GM19324 (cell line): ENCODE data around the gene TNPO1.

Experiments used
- ATAC-seq: cut with Tn5 transposase; IDR thresholded peaks from one replicate; pipeline ENCODE4 v1.9.1; 2021; ENCODE audit warnings: mild to moderate bottlenecking, moderate library complexity; ENCODE audit not compliant: unreplicated experiment, low FRiP score

The TNPO1 gene

DNA sequence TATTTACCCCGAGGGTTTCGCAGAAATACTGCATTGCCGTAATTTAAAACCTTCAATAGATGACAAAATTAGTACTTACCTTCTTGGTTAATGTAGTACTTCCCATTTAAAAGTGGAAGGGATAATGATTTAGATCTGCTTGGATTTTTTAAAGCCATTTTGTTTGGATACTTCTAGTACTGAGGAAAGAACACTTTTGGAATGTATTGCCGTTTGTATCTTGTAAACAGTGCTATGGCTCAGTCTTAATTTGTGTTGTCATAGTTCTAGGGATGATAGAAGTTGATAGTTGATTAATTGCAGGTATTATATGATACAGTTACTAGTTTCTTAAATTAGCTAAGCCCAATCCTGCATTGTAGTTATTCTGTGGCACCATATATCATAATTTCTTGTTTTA lies 33.1 kb downstream of the TNPO1 start:
- no peak for ATAC-seq

DNA sequence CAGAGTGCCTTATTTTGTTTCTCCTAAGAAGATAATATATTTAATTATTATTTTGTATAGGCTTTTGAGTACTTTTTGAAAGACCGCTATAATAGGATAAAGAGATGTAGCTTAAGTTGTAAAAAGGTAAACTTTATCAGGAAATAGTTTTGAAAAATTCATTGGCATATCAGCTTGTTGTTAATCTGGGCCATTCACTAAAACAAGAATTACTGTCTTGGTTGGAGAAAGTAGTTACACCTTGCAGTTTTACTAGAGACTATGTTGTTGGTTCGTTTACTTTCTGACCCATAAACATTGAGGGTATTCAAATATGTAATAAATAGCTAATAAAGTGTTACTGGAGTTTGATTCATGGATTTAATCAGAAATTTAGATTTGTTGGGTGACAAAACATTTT lies 33.7 kb downstream of the TNPO1 start:
- ATAC-seq, result no peak

DNA sequence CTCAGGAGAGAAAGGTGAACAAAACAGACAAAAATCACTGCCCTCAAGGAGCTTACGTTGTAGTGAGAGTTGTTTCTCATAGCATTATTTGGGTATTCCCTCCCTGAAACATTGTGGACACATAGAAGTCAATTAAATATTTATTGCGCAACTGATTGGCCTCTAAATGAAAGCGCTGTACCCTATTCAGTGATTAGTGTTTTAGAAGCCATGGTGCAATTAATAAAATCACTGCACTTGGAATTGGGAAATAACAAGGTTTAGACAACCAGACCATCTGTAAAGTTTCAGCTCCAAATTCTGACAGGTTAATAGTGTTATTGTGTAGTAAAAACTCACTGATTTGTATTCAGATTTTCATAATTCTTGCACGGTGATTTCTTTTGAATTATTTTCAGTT lies 35.9 kb downstream of the TNPO1 start:
- no peak for ATAC-seq

DNA sequence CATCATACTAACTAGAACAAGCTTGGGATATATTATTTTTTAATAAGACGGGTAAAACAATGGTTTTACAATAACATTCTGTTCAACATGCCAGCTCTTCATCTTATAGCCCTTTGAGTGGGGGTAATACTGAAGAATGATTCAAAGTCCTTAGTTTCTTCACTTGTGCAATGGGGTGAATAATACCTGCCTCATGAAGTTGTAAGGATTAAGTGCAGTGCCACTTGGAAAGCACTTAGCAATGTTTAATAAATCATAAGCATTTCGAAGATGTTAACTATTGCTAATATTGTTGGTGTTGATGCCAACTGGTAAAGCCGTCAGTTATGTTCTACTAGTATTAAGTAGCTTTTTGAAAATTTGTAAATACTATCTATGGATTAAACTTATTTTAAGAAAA lies 38.0 kb downstream of the TNPO1 start:
- ATAC-seq, result no peak

DNA sequence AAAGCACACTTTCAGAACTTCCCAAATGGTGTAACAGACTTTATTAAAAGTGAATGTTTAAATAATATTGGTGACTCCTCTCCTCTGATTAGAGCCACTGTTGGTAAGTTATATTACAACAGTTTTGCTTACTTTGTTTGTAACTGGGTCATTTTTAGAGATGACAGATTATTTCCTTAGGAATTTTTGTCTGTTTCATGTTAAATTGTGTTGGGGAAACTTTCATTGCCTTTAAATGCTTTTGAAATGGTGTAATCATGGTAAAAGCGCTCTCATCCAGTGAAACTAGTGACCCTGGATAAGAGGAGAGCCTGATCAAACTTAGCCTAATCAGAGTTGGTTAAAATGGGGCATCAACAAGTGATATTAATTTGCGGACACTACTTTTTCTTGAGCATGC lies 39.4 kb downstream of the TNPO1 start:
- no peak for ATAC-seq

DNA sequence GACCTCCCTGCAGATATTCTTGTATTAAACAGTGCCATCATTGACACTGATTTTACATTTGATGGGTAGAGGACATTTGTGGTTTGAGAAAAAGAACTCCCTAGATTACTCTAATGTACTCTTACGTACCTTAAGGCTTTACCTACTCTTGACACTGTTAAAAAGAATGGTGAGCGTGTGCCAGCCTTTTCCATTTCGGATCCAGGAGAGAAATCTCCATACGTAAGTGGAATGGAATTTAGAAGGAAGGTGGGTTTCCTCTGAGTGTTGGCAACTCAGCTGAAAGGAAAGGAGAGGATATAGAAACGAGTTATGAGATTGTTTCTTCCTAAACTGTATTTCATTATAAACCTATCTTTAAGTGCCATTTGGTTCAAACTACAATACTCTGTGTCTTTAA lies 40.9 kb downstream of the TNPO1 start:
- ATAC-seq, result no peak

DNA sequence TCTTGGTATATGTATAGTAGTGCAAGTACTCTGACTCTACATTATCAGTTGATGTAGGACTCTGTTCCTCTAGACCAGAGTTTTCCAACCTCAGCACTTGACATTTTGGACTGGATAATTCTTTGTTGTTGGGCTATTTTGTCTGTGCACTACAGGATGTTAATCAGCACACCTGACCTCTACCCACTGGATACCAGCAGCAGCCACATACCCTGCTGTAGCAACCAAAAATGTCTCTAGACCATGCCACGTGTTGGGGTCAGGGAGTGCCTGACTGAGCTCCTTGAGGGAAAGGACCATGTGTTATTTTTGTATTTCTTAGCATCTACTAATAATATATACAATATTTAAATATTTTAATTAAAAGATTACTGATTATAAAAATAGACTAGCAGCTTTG lies 42.7 kb downstream of the TNPO1 start:
- no peak for ATAC-seq

DNA sequence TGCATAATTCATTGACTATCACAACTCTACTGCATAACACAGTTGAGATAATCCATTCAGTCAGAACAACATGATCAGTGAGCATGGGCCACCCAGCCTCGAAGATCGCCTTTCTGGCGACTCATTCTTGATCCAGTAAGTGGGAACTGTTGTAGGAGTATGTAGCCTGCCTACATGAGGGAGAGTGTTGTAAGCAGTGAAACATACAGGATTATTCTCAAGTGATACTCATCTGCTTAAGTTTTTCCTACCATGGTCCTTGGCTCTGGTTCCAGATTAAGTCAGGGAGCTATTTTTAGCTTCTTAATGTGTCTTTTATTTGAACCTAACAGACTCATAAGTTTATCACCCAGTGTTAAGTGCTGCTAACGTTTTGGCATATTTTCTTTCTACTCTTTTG lies 44.0 kb downstream of the TNPO1 start:
- no peak for ATAC-seq

DNA sequence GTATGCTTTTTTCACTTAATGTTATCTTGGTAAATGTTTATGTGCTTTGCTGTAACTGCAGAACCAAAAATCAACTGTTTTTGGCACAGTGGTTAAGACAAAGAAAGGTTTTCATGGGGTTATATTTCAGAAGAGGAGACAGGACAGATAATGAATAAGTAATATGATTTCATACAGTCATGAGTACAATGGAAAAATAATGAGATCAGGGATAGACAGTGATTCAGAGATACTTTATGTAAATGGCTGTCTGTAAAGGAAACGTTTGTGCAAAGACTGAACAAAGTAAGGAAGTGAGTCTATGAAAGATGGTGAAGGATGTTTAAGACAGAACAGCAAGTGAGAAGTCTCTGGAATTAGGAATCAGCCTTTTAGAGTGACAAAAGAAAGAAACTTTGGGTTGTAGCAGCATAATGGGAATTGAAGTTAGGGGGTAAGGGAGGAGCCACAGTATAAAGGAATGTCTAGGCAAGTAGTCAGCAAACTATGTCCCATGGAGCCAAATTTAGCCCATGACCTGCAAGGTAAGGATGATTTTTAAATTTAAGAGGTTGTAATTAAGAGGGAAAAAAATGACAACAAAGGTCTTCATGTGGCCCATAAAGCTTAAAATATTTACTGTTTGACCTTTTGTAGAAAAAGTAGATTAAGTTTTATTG lies 55.0 kb downstream of the TNPO1 start:
- ATAC-seq, result no peak

DNA sequence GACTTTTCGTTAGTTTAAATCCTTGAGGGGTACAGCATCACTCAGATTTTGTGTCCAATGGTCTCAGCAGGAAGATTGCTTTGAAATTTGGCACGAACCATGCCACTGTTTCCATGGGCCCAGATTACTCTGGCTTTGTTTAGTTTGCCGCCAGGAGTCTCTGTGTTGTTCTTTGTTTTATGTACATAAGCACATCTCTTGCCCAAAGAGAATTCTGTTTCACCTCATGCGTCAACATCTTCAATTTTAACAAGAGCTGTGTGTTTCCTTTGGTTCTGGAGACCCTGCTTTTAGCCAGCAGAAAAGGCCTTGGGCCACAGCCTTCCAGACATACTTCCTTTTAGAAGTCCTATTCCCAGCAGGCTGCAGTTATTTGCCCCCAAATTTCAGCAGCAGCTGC lies 62.4 kb downstream of the TNPO1 start:
- no peak for ATAC-seq

DNA sequence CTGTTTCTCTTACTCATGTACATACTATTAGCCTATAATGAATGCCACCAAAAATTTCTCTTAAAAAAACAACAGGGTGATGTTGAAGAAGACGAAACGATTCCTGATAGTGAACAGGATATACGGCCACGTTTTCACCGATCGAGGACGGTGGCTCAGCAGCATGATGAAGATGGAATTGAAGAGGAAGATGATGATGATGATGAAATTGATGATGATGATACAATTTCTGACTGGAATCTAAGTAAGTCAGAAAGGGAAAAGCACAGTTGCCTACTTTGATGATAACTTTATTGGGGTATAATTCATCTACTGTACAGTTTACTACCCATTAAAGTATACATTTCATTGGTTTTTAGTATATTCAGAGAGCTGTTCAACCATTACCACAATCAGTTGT lies 66.5 kb downstream of the TNPO1 start:
- no peak for ATAC-seq

DNA sequence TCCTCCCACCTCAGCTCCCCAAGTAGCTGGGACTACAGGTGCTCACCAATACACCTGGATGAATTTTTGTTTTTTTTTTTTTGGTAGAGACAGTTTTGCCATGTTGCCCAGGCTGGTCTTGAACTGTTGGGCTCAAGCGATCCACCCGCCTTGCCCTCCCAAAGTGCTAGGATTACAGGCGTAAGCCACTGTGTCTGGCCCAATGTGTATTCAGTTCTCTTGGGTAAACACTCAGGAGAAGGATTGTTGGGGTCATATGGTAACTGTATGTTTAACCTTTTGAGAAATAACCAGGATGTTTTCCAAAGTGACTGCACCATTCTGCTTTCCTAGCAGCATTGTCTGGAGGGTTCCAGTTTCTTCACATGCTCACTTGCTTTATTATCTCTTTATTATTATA lies 67.4 kb downstream of the TNPO1 start:
- no peak for ATAC-seq

DNA sequence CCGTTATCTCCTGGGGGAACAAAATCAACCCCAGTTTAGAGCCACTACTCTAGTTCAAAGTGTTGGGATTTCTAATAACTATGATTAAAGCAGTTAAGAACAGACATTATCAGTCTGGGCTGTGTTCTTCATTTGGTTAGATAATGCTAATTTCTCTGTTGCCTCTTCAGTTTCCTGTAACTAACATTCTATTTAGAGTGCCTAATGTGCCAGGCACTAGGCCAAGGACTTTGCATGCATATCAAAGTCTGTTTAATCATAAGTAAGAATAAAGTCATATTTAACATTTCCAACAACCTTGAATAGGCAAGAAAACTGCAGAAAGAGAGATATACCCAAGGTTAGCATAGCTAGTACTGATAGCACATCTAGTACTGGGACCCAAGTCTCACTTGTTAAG lies 68.4 kb downstream of the TNPO1 start:
- ATAC-seq, result no peak

DNA sequence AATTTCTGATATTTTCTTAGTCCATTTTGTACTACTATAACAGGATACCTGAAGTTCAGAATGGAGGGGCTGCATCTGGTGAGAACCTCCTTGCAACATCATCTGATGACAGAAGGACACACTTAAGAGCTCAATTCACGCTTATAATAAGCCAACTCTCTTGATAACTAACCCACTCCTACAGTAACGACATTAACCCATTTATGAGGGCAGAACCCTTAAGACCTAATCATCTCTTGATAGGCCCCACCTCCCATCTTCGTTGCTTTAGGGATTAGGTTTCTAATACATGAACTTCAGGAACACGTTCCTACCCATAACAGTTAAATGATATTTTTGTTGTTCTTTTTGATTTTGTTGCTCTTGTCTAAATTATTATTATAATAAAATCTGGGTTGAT lies 69.4 kb downstream of the TNPO1 start:
- ATAC-seq, result no peak

DNA sequence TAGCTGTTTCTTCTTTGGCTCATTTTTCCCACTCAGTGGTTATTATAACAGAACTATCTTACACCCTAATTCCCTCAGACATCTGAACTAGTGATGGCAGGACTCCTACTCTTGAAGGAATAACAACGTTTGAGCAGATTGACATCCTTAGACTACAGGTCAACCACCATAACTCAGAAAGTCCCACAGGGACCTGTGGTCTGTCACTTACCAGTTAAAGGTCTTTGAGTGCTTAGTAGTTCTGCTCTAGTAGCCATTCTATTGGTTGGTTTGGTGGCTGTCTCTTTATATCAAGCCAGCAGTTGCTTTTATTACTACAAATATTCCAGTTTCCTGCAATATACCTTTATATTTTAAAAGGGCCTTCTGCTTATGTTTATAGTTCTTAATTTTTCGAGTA lies 72.1 kb downstream of the TNPO1 start:
- ATAC-seq, result no peak

DNA sequence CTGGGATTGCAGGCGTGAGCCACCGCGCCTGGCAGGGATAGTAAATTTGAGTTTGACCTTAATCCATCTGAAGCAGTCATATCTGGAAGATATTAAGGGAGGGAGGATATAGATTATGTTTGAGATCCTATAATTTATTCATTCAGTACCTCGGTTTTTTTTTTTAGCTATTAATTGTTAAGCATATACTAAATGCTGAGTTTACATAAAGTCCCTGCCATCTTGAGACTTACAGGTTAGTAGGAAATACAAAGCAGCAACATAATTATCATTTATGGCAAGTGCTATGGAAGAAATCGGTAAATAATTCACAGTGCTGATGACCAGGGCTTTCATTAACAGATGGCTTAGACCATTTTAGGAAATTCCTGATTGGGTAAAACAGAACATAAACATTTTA lies 72.9 kb downstream of the TNPO1 start:
- no peak for ATAC-seq

DNA sequence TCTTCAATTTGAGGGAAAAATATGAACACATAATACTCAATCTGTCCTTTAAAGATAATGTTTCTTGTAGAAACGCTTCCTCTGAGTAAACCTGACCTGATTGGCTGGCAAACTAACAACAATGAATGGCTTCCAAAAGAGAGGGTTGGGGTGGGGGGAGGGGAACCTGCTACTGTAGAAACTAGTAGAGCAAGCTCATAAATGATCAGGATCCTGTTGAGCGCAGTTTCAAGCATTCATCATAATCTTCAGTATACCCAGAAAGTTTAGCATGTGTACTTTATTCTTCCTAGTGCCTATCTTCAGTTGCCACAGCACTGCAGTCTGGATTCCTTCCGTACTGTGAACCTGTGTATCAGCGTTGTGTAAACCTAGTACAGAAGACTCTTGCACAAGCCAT lies 76.4 kb downstream of the TNPO1 start:
- no peak for ATAC-seq

DNA sequence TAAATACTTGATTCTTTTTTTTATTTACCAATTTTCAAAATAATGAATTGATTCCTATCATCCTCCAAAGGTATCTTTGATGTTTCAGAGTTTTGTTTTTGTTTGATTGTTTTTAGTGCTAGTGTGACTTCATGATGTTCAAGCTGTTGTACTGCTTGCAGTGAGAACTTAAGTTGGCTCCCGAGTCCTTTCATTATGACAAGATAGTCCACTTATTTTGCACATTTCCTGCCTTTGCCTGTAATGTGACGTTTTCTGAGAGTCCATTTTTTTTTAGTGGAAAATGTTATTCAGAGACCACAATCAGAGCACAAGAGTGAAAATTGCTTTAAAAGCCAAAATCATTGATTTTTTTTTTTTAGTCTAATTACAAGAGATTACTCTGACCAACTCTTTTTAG lies 79.3 kb downstream of the TNPO1 start:
- ATAC-seq, result no peak

DNA sequence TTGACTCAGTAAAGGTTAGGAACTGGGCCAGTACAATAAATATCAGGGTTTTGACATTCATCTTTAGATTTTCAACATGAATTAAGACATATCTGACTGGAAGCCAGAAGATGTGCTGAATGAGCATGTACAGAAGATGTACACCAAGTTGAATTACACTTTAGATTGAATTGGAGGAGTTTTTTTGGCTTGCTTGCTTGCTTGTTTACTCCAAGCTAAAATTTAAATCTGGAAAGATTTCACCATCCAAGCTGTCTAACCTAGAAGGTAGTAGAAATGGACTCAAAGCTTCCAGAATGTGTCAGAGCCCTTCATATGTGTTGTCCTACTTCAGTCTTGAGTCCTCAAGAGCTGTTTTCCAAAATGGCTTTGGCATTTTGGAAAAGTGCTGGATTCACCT lies 90.3 kb downstream of the TNPO1 start:
- no peak for ATAC-seq

DNA sequence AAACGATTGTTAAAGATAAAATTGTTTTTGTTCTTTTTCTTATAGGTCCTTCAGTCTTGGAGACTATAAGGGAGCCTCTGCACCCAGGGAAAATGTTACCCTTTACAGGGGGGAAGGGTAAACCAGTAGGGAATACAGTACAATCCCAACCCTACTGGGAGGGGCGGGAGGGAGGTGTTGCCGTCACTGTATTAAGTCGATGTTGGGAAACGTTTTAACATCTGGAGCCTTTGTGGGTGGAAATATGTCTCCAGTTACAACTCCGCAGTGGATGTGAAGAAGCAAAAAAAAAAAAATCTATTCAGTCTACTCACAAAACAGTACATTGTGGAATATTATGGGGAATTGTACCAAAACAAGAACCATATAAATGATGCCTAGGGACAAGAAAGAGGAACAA lies 92.2 kb downstream of the TNPO1 start:
- no peak for ATAC-seq

DNA sequence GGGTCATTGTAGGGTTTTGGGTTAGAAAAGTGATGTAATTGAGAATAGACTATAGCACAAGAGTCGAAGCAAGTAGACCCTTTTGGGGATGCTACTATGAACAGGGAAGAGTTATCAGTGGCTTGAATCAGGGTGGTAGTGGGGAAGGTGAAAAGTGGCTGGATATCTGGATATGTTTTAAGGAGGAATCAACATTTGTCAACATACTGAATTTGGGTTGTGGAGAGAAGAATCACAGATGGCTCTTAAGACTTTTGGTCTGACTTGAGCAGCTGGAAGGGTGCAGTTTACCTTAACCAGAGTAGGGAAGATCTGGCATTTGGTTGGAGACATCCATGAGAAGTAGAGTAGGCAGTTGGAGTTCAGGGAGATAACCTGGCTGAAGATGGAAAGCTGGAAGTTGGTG lies 100.9 kb downstream of the TNPO1 start:
- no peak for ATAC-seq

DNA sequence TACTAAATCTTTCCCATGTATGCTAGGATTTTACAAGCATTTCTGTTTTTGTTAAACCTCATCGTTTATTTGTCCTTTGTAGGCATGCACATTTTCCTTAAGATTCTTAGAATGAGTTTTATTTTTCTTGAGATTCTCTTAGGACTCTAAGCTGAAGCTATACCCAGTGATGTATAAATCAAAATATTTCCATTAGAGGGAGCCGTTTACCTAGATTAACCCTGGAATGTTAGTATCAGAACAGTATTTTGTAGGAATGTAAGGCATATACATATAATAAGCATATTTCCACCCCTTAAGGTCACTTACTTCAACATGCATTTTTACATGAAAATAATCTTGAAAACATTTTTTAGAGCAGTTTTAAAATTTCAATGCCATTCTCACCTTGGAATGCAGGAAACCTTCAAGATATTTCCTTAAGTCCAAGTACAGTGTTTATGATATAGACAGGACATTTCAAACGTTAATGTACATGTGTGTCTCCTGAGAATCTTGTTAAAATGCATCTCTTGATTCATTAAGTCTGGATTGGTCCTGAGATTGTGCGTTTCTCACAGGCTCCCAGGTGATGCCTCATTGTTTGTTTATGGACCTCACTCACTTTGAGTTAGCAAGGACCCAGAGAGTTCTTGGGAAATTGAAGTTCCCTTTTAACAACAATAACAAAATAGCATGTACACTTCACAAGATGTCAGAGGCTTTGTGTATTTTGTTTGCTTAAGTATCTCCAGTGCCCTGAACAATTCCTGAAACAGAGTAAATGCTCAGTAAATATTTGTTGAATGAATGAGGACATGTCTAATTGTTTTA lies 104.4 kb downstream of the TNPO1 start:
- ATAC-seq, result no peak
